GM12878 (cell line): ENCODE measurements around the gene MRPS14. TPM values are rescaled to one million over a fixed set of nuclear protein-coding genes. Genes with fewer than 3 reads are reported as not detected.

ENCODE experiments used
- BACH1 ChIP-seq: fragments of 450-650 bp; IDR thresholded peaks from 2 replicates; pipeline ENCODE4 v1.6.1; 2017; ENCODE audit warnings: mild to moderate bottlenecking, borderline replicate concordance
- BMI1 ChIP-seq: fragments of 450-650 bp; IDR thresholded peaks from 2 replicates; pipeline ENCODE4 v1.6.1; 2016; ENCODE audit warnings: mild to moderate bottlenecking, moderate library complexity, borderline replicate concordance
- CBFB ChIP-seq: IDR thresholded peaks from 2 replicates; pipeline ENCODE4 v1.6.1; 2016; ENCODE audit warnings: antibody characterized with exemption, low read depth
- CHD1 ChIP-seq: IDR thresholded peaks from 2 replicates; pipeline ENCODE4 v1.6.1; 2012; ENCODE audit warnings: low read depth, low read length, improper control_type of control experiment
- CHD2 ChIP-seq: IDR thresholded peaks from 2 replicates; pipeline ENCODE4 v1.6.1; 2011; ENCODE audit warnings: low read depth, low read length, improper control_type of control experiment, borderline replicate concordance
- DPF2 ChIP-seq: fragments of 450-650 bp; IDR thresholded peaks from 2 replicates; pipeline ENCODE4 v1.6.1; 2017; ENCODE audit warnings: mild to moderate bottlenecking
- ESRRA ChIP-seq: IDR thresholded peaks from 2 replicates; pipeline ENCODE4 v1.6.1; 2012; ENCODE audit warnings: mild to moderate bottlenecking, low read length, improper control_type of control experiment
- EZH2 ChIP-seq: IDR thresholded peaks from 2 replicates; pipeline ENCODE4 v1.6.1; 2012; ENCODE audit warnings: low read depth, mild to moderate bottlenecking, control low read depth, inconsistent platforms, low read length, borderline replicate concordance; ENCODE audit not compliant: control insufficient read depth
- FOXK2 ChIP-seq: fragments of 450-650 bp; IDR thresholded peaks from 2 replicates; pipeline ENCODE4 v1.6.1; 2017; ENCODE audit warnings: mild to moderate bottlenecking, moderate library complexity
- GABPA ChIP-seq: IDR thresholded peaks from 2 replicates; pipeline ENCODE4 v1.6.1; 2014; ENCODE audit warnings: antibody characterized with exemption, low read depth, mild to moderate bottlenecking, inconsistent platforms
- HDAC6 ChIP-seq: fragments of 200-600 bp; sonication (generic); IDR thresholded peaks from one replicate; pipeline ENCODE4 v1.8.0; 2017; ENCODE audit warnings: antibody characterized with exemption; ENCODE audit not compliant: unreplicated experiment
- IKZF2 ChIP-seq, 2 experiments: fragments of 450-650 bp; IDR thresholded peaks; 2 replicates each; pipeline ENCODE4 v1.6.1; 2017; ENCODE audit warnings: mild to moderate bottlenecking in 2 of 2, moderate library complexity in 2 of 2
- IRF4 ChIP-seq: IDR thresholded peaks from 2 replicates; pipeline ENCODE4 v1.6.1; 2011; ENCODE audit warnings: low read depth, low read length
- MEF2A ChIP-seq: IDR thresholded peaks from 2 replicates; pipeline ENCODE4 v1.6.1; 2011; ENCODE audit warnings: low read depth, mild to moderate bottlenecking, low read length, moderate library complexity; ENCODE audit not compliant: insufficient read depth
- MEF2B ChIP-seq: fragments of 450-650 bp; IDR thresholded peaks from 2 replicates; pipeline ENCODE4 v1.6.1; 2018; ENCODE audit warnings: mild to moderate bottlenecking, moderate library complexity; ENCODE audit not compliant: partially characterized antibody, poor library complexity, severe bottlenecking
- MTA2 ChIP-seq: fragments of 450-650 bp; IDR thresholded peaks from 2 replicates; pipeline ENCODE4 v1.6.1; 2016; ENCODE audit warnings: low read depth, mild to moderate bottlenecking, moderate library complexity
- NFIC ChIP-seq: IDR thresholded peaks from 2 replicates; pipeline ENCODE4 v1.6.1; 2012; ENCODE audit warnings: low read depth, mild to moderate bottlenecking, inconsistent platforms, low read length, moderate library complexity
- NR2C1 ChIP-seq: fragments of 450-650 bp; IDR thresholded peaks from 2 replicates; pipeline ENCODE4 v1.6.1; 2017; ENCODE audit warnings: antibody characterized with exemption, mild to moderate bottlenecking, moderate library complexity
- PRDM15 ChIP-seq: fragments of 450-650 bp; formaldehyde crosslinking; IDR thresholded peaks from 2 replicates; pipeline ENCODE4 v1.4.0; 2020; ENCODE audit warnings: mild to moderate bottlenecking, moderate library complexity
- RELA ChIP-seq: fragments of 450-650 bp; IDR thresholded peaks from 2 replicates; pipeline ENCODE4 v1.8.0; 2014; ENCODE audit warnings: borderline replicate concordance; ENCODE audit not compliant: partially characterized antibody
- RUNX3 ChIP-seq: IDR thresholded peaks from 2 replicates; pipeline ENCODE4 v1.6.1; 2012; ENCODE audit warnings: low read length, inconsistent platforms
- SKIL ChIP-seq: fragments of 450-650 bp; IDR thresholded peaks from 2 replicates; pipeline ENCODE4 v1.6.1; 2017; ENCODE audit warnings: mild to moderate bottlenecking, low read depth, inconsistent platforms; ENCODE audit not compliant: poor library complexity, severe bottlenecking
- ZBTB11 ChIP-seq: fragments of 450-650 bp; formaldehyde crosslinking; IDR thresholded peaks from 2 replicates; pipeline ENCODE4 v1.5.0; 2022; ENCODE audit warnings: mild to moderate bottlenecking, missing genetic modification characterization
- ZZZ3 ChIP-seq: IDR thresholded peaks from 2 replicates; pipeline ENCODE4 v1.6.1; 2011; ENCODE audit warnings: low read depth; ENCODE audit not compliant: control insufficient read depth, insufficient read length
- polyA plus RNA-seq, 11 experiments: library from polyadenylated mRNA; depleted of rRNA in 4 of 11; unstranded in 6 of 11; stranded (reverse) in 5 of 11; fragments of >200 nt; fragmentation: Nextera tagmentation in 4 of 11; fragmentation: Illumina TruSeq in 1 of 11; extraction: Ambion mirVana in 4 of 11; extraction: Trizol in 1 of 11; gene quantifications; 1 replicate in 1 of 11; 2 replicates in 10 of 11; pipeline versions ENCODE4 v1.2.1 to v1.2.3, GENCODE V29; 2011 to 2016; ENCODE audit warnings: inconsistent platforms in 2 of 11, missing spikeins in 2 of 11, low read depth in 1 of 11
- total RNA-seq, 4 experiments: library from RNA; depleted of rRNA in 3 of 4; stranded (reverse); fragments of >200 nt in 3 of 4; fragmentation: Illumina TruSeq in 1 of 4; extraction: Trizol in 1 of 4; gene quantifications; 2 replicates each; pipeline versions ENCODE4 v1.2.1 to v1.2.3, GENCODE V29; 2013 to 2021

Gene MRPS14
- total and polyA plus RNA-seq, 10 of the 15 experiments (the other 5 are each of a cell fraction or from before 2014, with no cell fraction given), result 31.1 to 224 (median 50.4) TPM

GRCh38 chr1:174969977-174970376 is 53.2 kb downstream of the MRPS14 start (continued):
- TF ChIP-seq FOXK2, result no peak
- TF ChIP-seq CBFB, result peak; percentile 82
- peak; percentile 33 for TF ChIP-seq MEF2B
- no peak for TF ChIP-seq ZZZ3
- peak; percentile 84; the same call in 1 of the 2 replicates for TF ChIP-seq DPF2
- TF ChIP-seq MTA2, result peak; percentile 83
- TF ChIP-seq ZBTB11 (CRISPR knock-in tag), result no peak
- peak; percentile 56; the same call in 1 of the 2 replicates for TF ChIP-seq NFIC
- TF ChIP-seq BACH1, result no peak; the same call in 1 of the 2 replicates
- TF ChIP-seq GABPA, result 0 out of 2 replicates have a peak, but pooled peaks have one; percentile 27
- no peak for TF ChIP-seq EZH2
- no peak for TF ChIP-seq MEF2A
- no peak for TF ChIP-seq HDAC6
- no peak for TF ChIP-seq ESRRA
- no peak for TF ChIP-seq PRDM15 (CRISPR knock-in tag)
- peak; percentile 63 for TF ChIP-seq SKIL
- TF ChIP-seq RELA, result no peak
- peak; percentile 65; the same call in 1 of the 2 replicates for TF ChIP-seq IRF4
- peak; percentile 64 to 81; a peak in 3 of 4 replicates for TF ChIP-seq IKZF2 (IDR thresholded peaks at IDR 0.05)
- TF ChIP-seq NR2C1, result peak; percentile 40
- no peak for TF ChIP-seq CHD1
- TF ChIP-seq BMI1, result peak; percentile 62
- peak; percentile 26; the same call in 1 of the 2 replicates for TF ChIP-seq CHD2
- peak; percentile 97 for TF ChIP-seq RUNX3
